Neuron (in vitro differentiated cells): ENCODE data around the gene RNF214.
"Not testable (repeated sequence)": the region's sequence is repeated elsewhere in the genome, so short reads cannot be mapped to it uniquely, and the experiment has no call there.

ENCODE experiments used
- H2AFZ ChIP-seq: one replicate; pipeline ENCODE4 v1.6.1; 2013; ENCODE audit warnings: low read depth, mild to moderate bottlenecking, inconsistent platforms, low read length, moderate library complexity
- H3K27me3 ChIP-seq: one replicate; pipeline ENCODE4 v1.6.1; 2013; ENCODE audit warnings: low read length; ENCODE audit not compliant: insufficient read depth
- H3K36me3 ChIP-seq: one replicate; pipeline ENCODE4 v1.6.1; 2013; ENCODE audit warnings: low read length; ENCODE audit not compliant: insufficient read depth
- H3K4me1 ChIP-seq: one replicate; pipeline ENCODE4 v1.6.1; 2013; ENCODE audit warnings: low read length; ENCODE audit not compliant: insufficient read depth
- H3K4me3 ChIP-seq: 2 replicates; pipeline ENCODE4 v1.5.1; 2013; ENCODE audit warnings: mild to moderate bottlenecking, low read length, moderate library complexity
- H3K9me3 ChIP-seq: one replicate; pipeline ENCODE4 v1.6.1; 2013; ENCODE audit warnings: low read length

RNF214 gene

GRCh38 chr11:117315285-117316196, 83.1 kb downstream of the RNF214 start:
- Histone ChIP-seq H3K27me3 (no peaks in the 10 kb centered on the region), H3K9me3 (no peaks in the 10 kb centered on the region), H3K4me3 (peak overlapping the region; percentile 50), H3K36me3 (no peaks in the 10 kb centered on the region), H3K4me1 (peaks cover 19% of the 10 kb centered on the region), H2AFZ (peak overlapping the region; percentile 46)

DNA sequence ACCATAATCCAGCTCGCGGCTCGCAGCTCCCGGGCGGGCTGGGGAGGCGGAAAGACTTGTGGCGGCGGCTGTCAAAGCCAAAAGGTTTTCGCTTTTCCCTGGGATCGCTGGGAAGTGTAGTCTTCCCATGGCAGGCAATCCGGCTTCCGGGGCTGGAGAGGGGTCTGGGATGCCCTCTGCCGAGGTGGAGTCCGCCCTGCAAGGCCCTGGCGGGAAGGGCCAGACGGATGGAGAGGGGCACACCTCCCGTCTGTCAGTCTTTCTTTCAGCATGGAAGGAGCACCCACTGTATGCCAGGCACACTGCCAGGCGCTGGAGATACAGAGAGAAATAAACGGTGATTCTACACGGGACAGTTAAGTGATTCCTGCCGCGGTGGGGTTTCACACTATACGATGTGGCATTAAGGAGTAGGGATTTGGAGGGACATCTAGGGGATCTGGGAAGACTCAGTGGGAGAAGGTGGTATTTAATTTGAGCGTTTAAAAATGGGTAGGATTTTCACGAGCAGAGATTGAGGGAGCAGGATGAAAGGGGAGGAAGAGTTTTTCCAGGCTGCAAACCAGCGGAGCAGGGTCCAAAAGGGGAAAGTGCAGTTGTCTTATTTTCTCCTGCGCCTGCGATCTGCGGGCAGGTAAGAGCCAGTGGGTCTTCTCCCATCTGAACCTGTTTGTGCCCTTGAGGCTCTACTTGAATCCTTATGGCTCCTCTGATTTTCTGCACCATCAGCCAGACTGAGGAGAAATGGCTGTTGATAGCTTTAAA, 83.9 kb downstream of the RNF214 start, which contains the start of gene BACE1:
Gene BACE1, minus strand, starts transcription at position 60 of the 765 bp plus-strand sequence. CDS start 461 bp downstream, outside the sequence.
- H3K9me3 ChIP-seq, result no peaks in the 10 kb centered on the region
- H2AFZ ChIP-seq, result peak within 1 kb of the TSS; percentile 46
- H3K27me3 ChIP-seq, result no peaks in the 10 kb centered on the region
- H3K36me3 ChIP-seq, result no peaks in the 10 kb centered on the region
- peak within 1 kb of the TSS; percentile 50 for H3K4me3 ChIP-seq
- H3K4me1 ChIP-seq, result peaks cover 19% of the 10 kb centered on the region

DNA sequence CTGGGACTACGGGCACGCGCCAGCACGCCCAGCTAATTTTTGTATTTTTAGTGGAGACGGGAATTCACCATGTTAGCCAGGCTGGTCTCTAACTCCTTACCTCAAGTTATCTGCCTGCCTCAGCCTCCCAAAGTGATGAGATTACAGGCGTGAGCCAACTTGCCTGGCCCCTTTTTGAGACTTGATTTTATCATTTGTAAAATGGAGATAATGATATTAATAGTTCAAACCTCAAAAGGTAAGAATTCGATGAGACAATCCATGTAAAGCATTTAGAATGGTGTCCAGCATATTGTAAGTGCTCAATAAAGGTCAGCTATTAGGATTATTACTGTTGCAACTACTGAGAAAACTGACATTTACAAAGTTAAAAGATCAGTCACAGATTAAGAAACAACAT, 86.3 kb downstream of the RNF214 start:
- Histone ChIP-seq H3K9me3 (no peaks in the 10 kb centered on the region), H3K27me3 (no peaks in the 10 kb centered on the region), H3K36me3 (no peaks in the 10 kb centered on the region), H3K4me3 (no peak overlapping the region), H3K4me1 (peaks cover 19% of the 10 kb centered on the region), H2AFZ (no peak overlapping the region)

DNA sequence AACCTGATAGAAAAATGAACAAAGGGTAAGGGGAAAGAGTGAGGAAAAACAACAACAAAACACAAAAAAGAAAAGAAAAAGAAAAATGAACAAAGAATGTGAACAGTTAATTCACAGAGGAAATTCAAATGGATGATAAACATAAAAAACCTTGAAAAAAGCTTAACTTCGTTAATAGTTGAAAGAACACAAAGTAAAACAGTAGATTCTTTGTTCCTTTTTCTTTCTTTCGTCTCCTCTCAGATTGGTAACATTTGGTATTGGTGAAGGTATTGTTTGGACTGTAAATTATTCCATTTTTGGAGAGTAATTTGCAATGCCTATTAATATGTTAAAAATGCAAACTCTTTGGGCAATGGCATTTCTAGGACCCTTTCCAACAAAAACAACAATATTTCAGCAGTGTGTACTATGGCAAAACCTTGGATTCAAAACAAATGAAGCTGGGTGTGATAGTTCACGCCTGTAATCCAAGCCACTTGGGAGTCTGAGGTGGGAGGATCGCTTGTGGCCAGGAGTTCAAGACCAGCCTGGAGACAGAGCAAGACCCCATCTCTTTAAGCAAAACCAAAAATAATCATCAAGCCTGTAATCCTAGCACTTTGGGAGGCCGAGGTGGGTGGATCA, 86.9 kb downstream of the RNF214 start:
- no peaks in the 10 kb centered on the region for H3K9me3 ChIP-seq
- no peak overlapping the region for H3K4me3 ChIP-seq
- no peaks in the 10 kb centered on the region for H3K27me3 ChIP-seq
- peaks cover 17% of the 10 kb centered on the region for H3K4me1 ChIP-seq
- H2AFZ ChIP-seq, result no peak overlapping the region
- no peaks in the 10 kb centered on the region for H3K36me3 ChIP-seq

- not testable (repeated sequence) for H2AFZ ChIP-seq, H3K9me3 ChIP-seq
- H3K4me3 ChIP-seq, result peak overlapping the region; percentile 71
Observed at GRCh38 chr11:117327255-117327566, 94.7 kb downstream of the RNF214 start.

DNA sequence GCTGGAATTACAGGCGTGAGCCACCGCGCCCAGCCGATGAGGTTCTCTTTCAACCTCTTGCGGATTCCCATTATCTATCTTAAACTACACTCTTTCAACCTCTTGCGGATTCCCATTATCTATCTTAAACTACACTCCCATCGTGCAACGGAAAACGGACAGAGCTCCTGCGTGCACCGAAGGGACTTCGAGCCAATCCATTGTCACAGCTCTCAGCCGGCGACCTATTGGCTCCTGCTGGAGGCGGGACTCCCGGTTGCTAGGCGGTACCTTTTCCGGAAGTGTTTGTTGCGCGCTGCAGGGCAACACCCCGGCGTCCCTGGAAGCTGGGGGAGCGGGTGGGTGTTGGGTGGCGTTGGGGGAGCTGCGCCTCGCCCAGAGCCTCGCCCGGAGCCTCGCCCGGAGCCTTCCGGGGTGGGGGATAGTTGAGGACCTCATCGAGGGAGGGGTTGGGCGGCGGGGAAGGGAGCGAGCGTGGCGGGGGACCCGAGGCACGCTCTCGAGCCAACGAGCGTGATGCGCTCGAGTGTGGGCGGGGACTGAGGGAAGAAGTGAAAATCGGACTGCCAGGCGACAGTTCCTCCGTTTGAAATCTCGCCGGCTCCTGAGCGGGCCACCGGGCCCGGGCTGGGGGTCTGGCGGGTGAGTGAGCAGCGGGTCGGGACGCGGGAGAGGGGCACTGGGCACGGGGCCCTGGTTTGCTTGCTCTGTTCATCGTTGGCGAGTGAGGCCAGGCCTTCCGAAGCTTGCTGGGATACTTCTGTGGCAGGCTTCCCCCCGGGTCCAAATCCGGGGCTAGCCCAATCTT, 95.3 kb downstream of the RNF214 start, which contains the start of gene CEP164:
Gene CEP164, plus strand, starts transcription at position 288 of the 808 bp plus-strand sequence. CDS start 10,733 bp downstream, outside the sequence.
- no peaks in the 10 kb centered on the region for H3K36me3 ChIP-seq
- H3K4me3 ChIP-seq, result peak within 1 kb of the TSS; percentile 71
- no peaks in the 10 kb centered on the region for H3K27me3 ChIP-seq
- no peaks in the 10 kb centered on the region for H3K9me3 ChIP-seq
- peaks cover 9% of the 10 kb centered on the region for H3K4me1 ChIP-seq
- peak within 1 kb of the TSS; percentile 83 for H2AFZ ChIP-seq

More at GRCh38 chr11:117327255-117327566, 94.7 kb downstream of the RNF214 start:
- not testable (repeated sequence) for H3K4me1 ChIP-seq, H3K36me3 ChIP-seq, H3K27me3 ChIP-seq

GRCh38 chr11:117328375-117329010, 96.0 kb downstream of the RNF214 start:
- H3K9me3 ChIP-seq, result no peaks in the 10 kb centered on the region
- peak overlapping the region; percentile 71 for H3K4me3 ChIP-seq
- H3K4me1 ChIP-seq, result peaks cover 9% of the 10 kb centered on the region
- no peaks in the 10 kb centered on the region for H3K36me3 ChIP-seq
- H3K27me3 ChIP-seq, result no peaks in the 10 kb centered on the region
- peak overlapping the region; percentile 83 for H2AFZ ChIP-seq

DNA sequence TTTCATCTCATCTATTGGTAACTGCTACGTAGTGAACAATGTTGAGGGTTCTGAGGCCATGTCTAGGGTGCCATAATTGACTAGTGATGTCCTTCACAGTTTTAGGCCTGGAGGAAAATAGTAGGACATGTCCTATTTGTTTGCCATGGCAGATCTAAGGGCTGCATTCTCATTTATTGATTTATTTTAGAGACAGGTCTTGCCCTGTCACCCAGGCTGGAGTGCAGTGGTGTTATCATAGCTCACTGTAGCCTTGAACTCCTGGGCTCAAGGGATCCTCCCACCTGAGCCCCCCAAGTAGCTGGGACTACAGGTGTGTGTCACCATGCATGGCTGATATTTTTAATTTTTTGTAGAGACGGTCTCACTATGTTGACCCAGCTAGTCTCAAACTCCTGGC, 100.4 kb downstream of the RNF214 start:
- no peak overlapping the region for H2AFZ ChIP-seq
- H3K4me3 ChIP-seq, result no peak overlapping the region
- H3K27me3 ChIP-seq, result no peaks in the 10 kb centered on the region
- H3K36me3 ChIP-seq, result no peaks in the 10 kb centered on the region
- peaks cover 9% of the 10 kb centered on the region for H3K4me1 ChIP-seq
- H3K9me3 ChIP-seq, result no peaks in the 10 kb centered on the region

DNA sequence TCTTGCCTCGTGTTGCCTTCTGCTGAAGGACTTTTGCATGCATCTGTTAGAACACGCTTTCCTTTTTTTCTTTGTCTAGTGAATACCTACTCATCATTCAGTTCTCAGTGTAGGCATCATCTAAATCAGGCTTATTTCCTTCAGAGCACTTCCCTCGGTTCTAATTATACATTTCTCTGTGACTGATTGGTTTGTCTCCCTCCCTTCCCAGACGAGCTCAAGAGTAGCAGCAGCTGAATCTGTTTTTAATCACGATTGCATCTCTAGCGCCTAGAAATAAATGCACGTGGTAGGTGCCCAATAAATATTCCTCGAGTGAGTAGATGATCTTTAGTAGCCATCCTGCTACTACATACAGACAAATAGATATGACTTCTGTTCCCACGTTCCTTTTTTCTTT, 101.4 kb downstream of the RNF214 start:
- H3K36me3 ChIP-seq, result peaks cover 1% of the 10 kb centered on the region
- H3K9me3 ChIP-seq, result no peaks in the 10 kb centered on the region
- H3K4me3 ChIP-seq, result no peak overlapping the region
- no peak overlapping the region for H2AFZ ChIP-seq
- peaks cover 6% of the 10 kb centered on the region for H3K4me1 ChIP-seq
- no peaks in the 10 kb centered on the region for H3K27me3 ChIP-seq

- Histone ChIP-seq H3K27me3 (no peaks in the 10 kb centered on the region), H2AFZ (no peak overlapping the region), H3K4me1 (no peaks in the 10 kb centered on the region), H3K36me3 (peaks cover 5% of the 10 kb centered on the region), H3K4me3 (no peak overlapping the region), H3K9me3 (no peaks in the 10 kb centered on the region)
Observed at GRCh38 chr11:117334896-117335295, 102.4 kb downstream of the RNF214 start.

- H3K36me3 ChIP-seq, result peaks cover 9% of the 10 kb centered on the region
- H2AFZ ChIP-seq, result no peak overlapping the region
- H3K4me3 ChIP-seq, result no peak overlapping the region
- no peaks in the 10 kb centered on the region for H3K27me3 ChIP-seq
- no peaks in the 10 kb centered on the region for H3K9me3 ChIP-seq
- H3K4me1 ChIP-seq, result no peaks in the 10 kb centered on the region
Observed at GRCh38 chr11:117335399-117335798, 102.9 kb downstream of the RNF214 start.
